K562 (cell line): ENCODE measurements around the gene CFAP126. TPM values are rescaled to one million over a fixed set of nuclear protein-coding genes. Genes with fewer than 3 reads are reported as not detected.
"Not testable (repeated sequence)": the region's sequence is repeated elsewhere in the genome, so short reads cannot be mapped to it uniquely, and the experiment has no call there.

Experiments used
- ATAC-seq: fragments of 200-7000 bp; cut with Tn5 transposase; 3 replicates; pipeline ENCODE4 v1.9.1; 2020; ENCODE audit warnings: moderate library complexity
- BruUV-seq: library from RNA; stranded (reverse); fragments of 400-500 nt; replicated peaks from 2 replicates; lab custom pipeline; 2021; lab: Mats Ljungman, UMichigan
- CTCF ChIA-PET: fragments of 300-600 bp; formaldehyde crosslinking; extraction: SDS; loops from one replicate; lab custom pipeline; 2021; ENCODE audit warnings: low intra/inter-chr PET ratio; lab: Yijun Ruan, JAX
- POLR2A ChIA-PET: fragments of 300-600, 350-650 bp; sonication (Branson Sonifier 250); formaldehyde crosslinking; extraction: SDS; loops from one replicate; lab custom pipeline; 2021; ENCODE audit warnings: antibody characterized with exemption, inconsistent platforms; lab: Yijun Ruan, JAX
- DNase-seq, 4 experiments: peaks; one replicate each; pipeline versions ENCODE4 v3.0.0 to v3.0.0-alpha.2; 2011 to 2018; ENCODE audit warnings: low spot score in 3 of 4, mixed read lengths in 3 of 4; ENCODE audit errors: extremely low read depth in 1 of 4
- FAIRE-seq: peaks from 2 replicates; lab custom pipeline; 2011; peaks lifted over from hg19 to GRCh38; lab: Jason Lieb, UNC
- H2AFZ ChIP-seq: 2 replicates; pipeline ENCODE4 v1.6.0; 2011; ENCODE audit warnings: low read depth, low read length, control low read depth, inconsistent platforms
- H3K27ac ChIP-seq: fragments of 200-600 bp; 3 replicates; pipeline ENCODE4 v1.8.0; 2011; ENCODE audit warnings: low read depth, mild to moderate bottlenecking, control low read depth, inconsistent platforms, low read length, moderate library complexity, mixed read lengths; ENCODE audit errors: extremely low read depth
- H3K27me3 ChIP-seq, 2 experiments: fragments of 300-600 bp in 1 of 2; 2 replicates in 1 of 2; 3 replicates in 1 of 2; pipeline versions ENCODE4 v1.6.0 to v1.8.0; 2011; ENCODE audit warnings: inconsistent platforms in 2 of 2, low read length in 2 of 2, mild to moderate bottlenecking in 1 of 2, mixed read lengths in 1 of 2, moderate library complexity in 1 of 2; ENCODE audit not compliant: control insufficient read depth in 2 of 2, insufficient read depth in 2 of 2
- H3K36me3 ChIP-seq: fragments of 300-600 bp; 3 replicates; pipeline ENCODE4 v1.8.0; 2011; ENCODE audit warnings: mild to moderate bottlenecking, low read length, inconsistent platforms; ENCODE audit not compliant: control insufficient read depth, insufficient read depth
- H3K4me1 ChIP-seq, 2 experiments: fragments of 200-600 bp in 1 of 2; replicated peaks in 1 of 2; 2 replicates in 1 of 2; 3 replicates in 1 of 2; pipeline versions ENCODE4 v1.5.1 to v1.8.0; 2011; ENCODE audit warnings: inconsistent platforms in 2 of 2, low read length in 2 of 2, mild to moderate bottlenecking in 1 of 2, mixed read lengths in 1 of 2, moderate library complexity in 1 of 2; ENCODE audit not compliant: control insufficient read depth in 2 of 2, insufficient read depth in 2 of 2
- H3K4me2 ChIP-seq: 2 replicates; pipeline ENCODE4 v1.6.1; 2011; ENCODE audit warnings: low read length, control low read depth, inconsistent platforms, mixed read lengths; ENCODE audit not compliant: insufficient read depth
- H3K4me3 ChIP-seq: fragments of 200-600 bp; sonication (generic), shearing (Covaris generic); 2 replicates; pipeline ENCODE4 v1.5.1; 2016; ENCODE audit warnings: control low read depth, inconsistent platforms
- H3K79me2 ChIP-seq: fragments of 200-600 bp; 3 replicates; pipeline ENCODE4 v1.8.0; 2011; ENCODE audit warnings: low read length, inconsistent platforms; ENCODE audit not compliant: control insufficient read depth, insufficient read depth
- H3K9ac ChIP-seq, 2 experiments: 2 replicates each; pipeline versions ENCODE4 v1.6.0 to v1.6.1; 2011; ENCODE audit warnings: low read depth in 2 of 2, low read length in 2 of 2, control low read depth in 1 of 2, inconsistent platforms in 1 of 2, mild to moderate bottlenecking in 1 of 2, mixed read lengths in 1 of 2; ENCODE audit not compliant: insufficient read depth in 1 of 2
- H3K9me1 ChIP-seq: one replicate; pipeline ENCODE4 v1.6.0; 2011; ENCODE audit warnings: inconsistent platforms, mild to moderate bottlenecking, low read length, moderate library complexity; ENCODE audit not compliant: control insufficient read depth, insufficient read depth
- H3K9me3 ChIP-seq: replicated peaks from 2 replicates; pipeline ENCODE4 v1.5.1; 2011; ENCODE audit warnings: low read depth, low read length, inconsistent platforms; ENCODE audit not compliant: control insufficient read depth, insufficient read depth
- H4K20me1 ChIP-seq: replicated peaks from 2 replicates; pipeline ENCODE4 v1.6.1; 2011; ENCODE audit warnings: low read length, inconsistent platforms, mixed read lengths; ENCODE audit not compliant: control insufficient read depth, insufficient read depth
- BHLHE40 ChIP-seq: IDR thresholded peaks from 2 replicates; pipeline ENCODE4 v1.6.1; 2011; ENCODE audit warnings: low read length, improper control_type of control experiment
- CBX3 ChIP-seq, 2 experiments: IDR thresholded peaks; 1 replicate in 1 of 2; 2 replicates in 1 of 2; pipeline ENCODE4 v1.6.1; 2012; ENCODE audit warnings: inconsistent platforms in 2 of 2, low read length in 2 of 2, borderline replicate concordance in 1 of 2, control low read depth in 1 of 2
- CBX5 ChIP-seq: IDR thresholded peaks from 2 replicates; pipeline ENCODE4 v1.6.1; 2014; ENCODE audit warnings: low read depth, borderline replicate concordance
- HDAC1 ChIP-seq, 2 experiments: fragments of 450-650 bp; IDR thresholded peaks; 2 replicates each; pipeline ENCODE4 v1.6.1; 2016 to 2017; ENCODE audit warnings: inconsistent platforms in 1 of 2, mild to moderate bottlenecking in 1 of 2, moderate library complexity in 1 of 2
- HDAC3 ChIP-seq: fragments of 450-650 bp; IDR thresholded peaks from 2 replicates; pipeline ENCODE4 v1.6.1; 2018; ENCODE audit warnings: borderline replicate concordance, mild to moderate bottlenecking, moderate library complexity; ENCODE audit not compliant: partially characterized antibody
- KDM1A ChIP-seq, 2 experiments: fragments of 450-650 bp; IDR thresholded peaks; 2 replicates each; pipeline ENCODE4 v1.6.1; 2016; ENCODE audit warnings: mild to moderate bottlenecking in 2 of 2
- MNT ChIP-seq, 2 experiments: fragments of 450-650 bp; conservative IDR thresholded peaks; 2 replicates each; pipeline ENCODE4 v1.6.1; 2017; ENCODE audit warnings: mild to moderate bottlenecking in 2 of 2, moderate library complexity in 2 of 2
- NCOR1 ChIP-seq: fragments of 450-650 bp; IDR thresholded peaks from 2 replicates; pipeline ENCODE4 v1.6.1; 2016; ENCODE audit warnings: mild to moderate bottlenecking, moderate library complexity
- SMAD4 ChIP-seq: fragments of 250-450 bp; sonication (Bioruptor Pico); conservative IDR thresholded peaks from 2 replicates; pipeline ENCODE4 v1.8.0; 2021; ENCODE audit warnings: inconsistent platforms, mild to moderate bottlenecking, moderate library complexity
- SPI1 ChIP-seq: IDR thresholded peaks from 2 replicates; pipeline ENCODE4 v1.6.1; 2011; ENCODE audit warnings: low read depth, low read length, control low read depth, borderline replicate concordance
- TBL1XR1 ChIP-seq, 2 experiments: IDR thresholded peaks; 2 replicates each; pipeline ENCODE4 v1.6.1; 2012; ENCODE audit warnings: improper control_type of control experiment in 2 of 2, low read length in 2 of 2, mild to moderate bottlenecking in 1 of 2
- TRIM24 ChIP-seq, 2 experiments: fragments of 450-650 bp; IDR thresholded peaks; 2 replicates each; pipeline ENCODE4 v1.6.1; 2016
- TRIM28 ChIP-seq: fragments of 450-650 bp; IDR thresholded peaks from 2 replicates; pipeline ENCODE4 v1.6.1; 2017
- WGBS: fragments of 100-300 bp; shearing (Covaris generic); methylation state at CpG from one replicate; pipeline ENCODE4 v1.1.6; 2016; ENCODE audit warnings: low coverage, mixed read lengths; ENCODE audit not compliant: insufficient coverage; ENCODE audit errors: missing lambda C conversion rate; 5-methylcytosine and 5-hydroxymethylcytosine counted together
- in situ Hi-C: fragments of 300-500 bp; cut with MboI; formaldehyde crosslinking; loops from 4 replicates; pipeline ENCODE4 v1.15.0; 2018; ENCODE audit warnings: inconsistent platforms, mixed read lengths
- intact Hi-C: fragments of 100-400 bp; cut with micrococcal nuclease; formaldehyde crosslinking; loops from 2 replicates; pipeline ENCODE4 v1.14.2; 2022
- polyA plus RNA-seq, 8 experiments: library from polyadenylated mRNA; depleted of rRNA in 4 of 8; stranded (reverse) in 5 of 8; unstranded in 3 of 8; fragments of >200 nt; fragmentation: Nextera tagmentation in 2 of 8; fragmentation: Illumina TruSeq in 1 of 8; extraction: Ambion mirVana in 2 of 8; extraction: Trizol in 1 of 8; gene quantifications; 2 replicates each; pipeline versions ENCODE4 v1.2.1 to v1.2.3, GENCODE V29; 2011 to 2014; ENCODE audit warnings: inconsistent platforms in 1 of 8, missing spikeins in 1 of 8
- total RNA-seq, 7 experiments: library from RNA; depleted of rRNA in 6 of 7; stranded (reverse); fragments of >200 nt in 6 of 7; fragmentation: Illumina TruSeq in 2 of 7; extraction: Trizol in 2 of 7; gene quantifications; 2 replicates each; pipeline versions ENCODE4 v1.2.1 to v1.2.3, GENCODE V29; 2011 to 2021; ENCODE audit warnings: low replicate concordance in 1 of 7
- TF ChIP-seq, protein P1 (sequence below): sonication (generic); formaldehyde crosslinking; IDR thresholded peaks from 2 replicates; pipeline ENCODE4 v1.8.0; 2022; ENCODE audit warnings: mild to moderate bottlenecking, missing genetic modification reagents, borderline replicate concordance

The CFAP126 gene
- total and polyA plus RNA-seq, 9 of the 15 experiments (the other 6 are each of a cell fraction or from before 2014, with no cell fraction given) = not detected

DNA sequence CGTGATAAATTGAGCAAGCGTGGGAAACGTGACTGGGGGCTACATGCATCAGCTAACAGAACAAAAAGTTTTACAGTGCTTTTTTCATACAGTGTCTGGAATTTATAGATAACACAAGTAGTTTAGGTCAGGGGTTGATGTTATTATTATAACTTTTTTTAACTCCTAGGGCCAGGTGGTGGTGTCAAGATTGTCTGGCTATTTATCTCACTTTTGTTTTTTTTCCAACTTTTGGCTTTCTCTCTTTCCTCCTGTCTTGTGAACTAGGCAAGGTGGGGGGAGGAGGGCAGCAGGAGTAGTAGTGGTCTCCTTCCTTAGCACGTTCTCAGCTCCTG lies 42.9 kb upstream of the CFAP126 start (continued):
- TF ChIP-seq NCOR1 = peak; percentile 80
- peak; percentile 69; the same call in 1 of the 2 replicates for TF ChIP-seq SMAD4 (CRISPR knock-in tag)
- TF ChIP-seq HDAC3 = peak; percentile 72
- peak in 1 of 2 experiments; percentile 49; a peak in 3 of 4 replicates for TF ChIP-seq TRIM24 (IDR thresholded peaks at IDR 0.05)
- 0 out of 4 replicates have a peak, but pooled peaks of 1 of the 2 experiments have one; percentile 30 for TF ChIP-seq TBL1XR1 (IDR thresholded peaks at IDR 0.05; ENCODE audit: low read length in 2 of 2)
- 0 out of 2 replicates have a peak, but pooled peaks have one; percentile 18 for TF ChIP-seq BHLHE40
- TF ChIP-seq KDM1A (IDR thresholded peaks at IDR 0.05) = peak in 1 of 2 experiments; percentile 31; a peak in 1 of 4 replicates
- TF ChIP-seq, all 486 proteins: peak for 26; not testable (repeated sequence) for 460

GRCh38 chr1:161409848-161410635 lies 42.4 kb upstream of the CFAP126 start:
- peak overlapping the region; percentile 36; the same call in 1 of the 2 replicates for H3K4me2 ChIP-seq
- POLR2A ChIA-PET = interaction anchor here (0.7 to 1.0 kb wide), 3 partner anchors 10 to 128 kb away, joined by 3 to 5 read pairs (median 3); no protein-coding TSS in a partner anchor
- not testable (repeated sequence) for FAIRE-seq

More at GRCh38 chr1:161409848-161410635, 42.4 kb upstream of the CFAP126 start:
- H3K4me3 ChIP-seq, DNase-seq, in situ Hi-C loops, intact Hi-C loops, H3K79me2 ChIP-seq, CTCF ChIA-PET, H4K20me1 ChIP-seq, H3K27ac ChIP-seq, H3K9me1 ChIP-seq, H3K9me3 ChIP-seq, H3K27me3 ChIP-seq, H3K36me3 ChIP-seq: not testable (repeated sequence)
- H2AFZ ChIP-seq = peak overlapping the region; percentile 10
- WGBS = 51% methylated on average over 12 of the region's 13 CpGs
- peaks cover 15 to 28% of the 10 kb centered on the region in 2 experiments; a peak in 4 of 5 replicates for H3K4me1 ChIP-seq
- peak; percentile 20; the same call in 2 of the 3 replicates for ATAC-seq
- peak overlapping the region in 1 of 2 experiments; percentile 24; a peak in 1 of 4 replicates for H3K9ac ChIP-seq
- TF ChIP-seq TRIM28 = peak; percentile 73
- TF ChIP-seq SPI1 = peak; percentile 81
- TF ChIP-seq MNT (conservative IDR thresholded peaks at IDR 0.05) = 0 out of 4 replicates have a peak, but pooled peaks of 1 of the 2 experiments have one; percentile 11
- 0 out of 2 replicates have a peak, but pooled peaks have one; percentile 28 for TF ChIP-seq CBX5
- peak; percentile 67 to 77; a peak in 3 of 4 replicates for TF ChIP-seq KDM1A (IDR thresholded peaks at IDR 0.05)
- TF ChIP-seq, protein P1, sequence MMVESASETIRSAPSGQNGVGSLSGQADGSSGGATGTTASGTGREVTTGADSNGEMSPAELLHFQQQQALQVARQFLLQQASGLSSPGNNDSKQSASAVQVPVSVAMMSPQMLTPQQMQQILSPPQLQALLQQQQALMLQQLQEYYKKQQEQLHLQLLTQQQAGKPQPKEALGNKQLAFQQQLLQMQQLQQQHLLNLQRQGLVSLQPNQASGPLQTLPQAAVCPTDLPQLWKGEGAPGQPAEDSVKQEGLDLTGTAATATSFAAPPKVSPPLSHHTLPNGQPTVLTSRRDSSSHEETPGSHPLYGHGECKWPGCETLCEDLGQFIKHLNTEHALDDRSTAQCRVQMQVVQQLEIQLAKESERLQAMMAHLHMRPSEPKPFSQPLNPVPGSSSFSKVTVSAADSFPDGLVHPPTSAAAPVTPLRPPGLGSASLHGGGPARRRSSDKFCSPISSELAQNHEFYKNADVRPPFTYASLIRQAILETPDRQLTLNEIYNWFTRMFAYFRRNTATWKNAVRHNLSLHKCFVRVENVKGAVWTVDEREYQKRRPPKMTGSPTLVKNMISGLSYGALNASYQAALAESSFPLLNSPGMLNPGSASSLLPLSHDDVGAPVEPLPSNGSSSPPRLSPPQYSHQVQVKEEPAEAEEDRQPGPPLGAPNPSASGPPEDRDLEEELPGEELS = 0 out of 2 replicates have a peak, but pooled peaks have one; percentile 14
- TF ChIP-seq HDAC1 (IDR thresholded peaks at IDR 0.05) = peak in 1 of 2 experiments; percentile 19; a peak in 1 of 4 replicates
- peak; percentile 59 to 92; a peak in 2 of 3 replicates for TF ChIP-seq CBX3 (IDR thresholded peaks at IDR 0.05; ENCODE audit: borderline replicate concordance in 1 of 2, low read length in 2 of 2)
- TF ChIP-seq, all 486 proteins: peak for 8; not testable (repeated sequence) for 478
- BruUV-seq = not testable (repeated sequence)
